AG08395 (cell line): Measurements from ENCODE around the gene CDH4.

Source experiments
- DNase-seq: peaks from one replicate; pipeline ENCODE4 v3.0.0; 2012; ENCODE audit warnings: mixed read lengths, low spot score

CDH4 gene

DNA sequence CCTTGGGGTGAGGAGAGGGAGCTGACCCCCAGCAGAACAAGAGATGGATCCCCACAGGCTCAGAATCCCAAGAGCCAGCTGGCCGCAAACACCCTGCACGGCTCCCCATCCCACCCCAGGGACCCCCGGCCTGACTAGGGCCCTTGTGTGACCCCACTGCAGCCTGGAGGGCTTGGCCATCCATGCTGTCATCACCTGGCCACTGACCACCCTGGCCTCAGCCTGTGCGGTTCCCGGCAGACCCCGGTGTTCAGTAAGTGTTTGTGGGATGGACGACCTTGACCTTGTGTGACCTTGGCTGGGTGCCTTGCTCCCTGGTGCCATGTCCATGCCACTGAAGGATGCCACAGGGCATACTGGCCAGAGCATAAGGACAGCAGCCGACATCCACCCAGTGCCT, 485.3 kb downstream of the CDH4 start:
- no peak for DNase-seq

- DNase-seq, result no peak
Observed at GRCh38 chr20:61737812-61738443, 485.9 kb downstream of the CDH4 start.

- DNase-seq, result no peak
Observed at GRCh38 chr20:61738601-61739069, 486.6 kb downstream of the CDH4 start.

DNA sequence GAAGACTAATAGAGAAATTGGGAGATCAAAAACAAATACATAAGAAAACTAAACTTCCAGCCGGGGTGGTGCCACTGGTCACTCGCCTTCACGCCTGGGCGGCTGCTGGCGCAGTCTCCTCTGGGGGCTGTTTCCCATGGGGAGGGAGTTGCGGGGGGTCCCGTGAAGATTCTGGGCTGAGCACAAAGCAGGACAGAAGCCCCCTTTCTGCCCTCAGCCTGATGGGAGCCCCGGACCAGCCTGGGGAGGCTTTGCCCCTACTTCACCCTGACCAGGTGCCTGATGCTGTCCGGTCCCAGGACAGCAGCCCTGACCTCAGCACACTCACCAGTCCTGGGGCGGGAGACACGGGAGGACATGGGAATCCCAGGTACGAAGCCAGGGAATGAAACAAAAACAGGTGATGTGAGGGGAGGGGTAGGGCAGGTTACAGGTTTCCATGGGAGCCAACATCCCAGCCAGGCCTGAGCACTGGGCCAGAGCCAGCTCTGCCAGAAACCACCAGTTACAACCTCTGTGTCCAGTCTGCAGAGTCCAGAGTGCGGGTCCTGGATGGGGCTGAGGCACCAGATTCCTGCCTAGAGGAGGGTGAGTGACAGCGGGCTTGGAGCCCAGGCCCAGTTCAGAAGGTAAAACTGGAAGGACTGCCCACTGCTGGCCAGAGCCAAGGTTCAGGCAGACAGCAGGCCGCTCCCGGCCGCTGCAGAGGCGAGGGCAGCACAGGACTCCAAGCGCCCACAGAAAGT, 487.2 kb downstream of the CDH4 start:
- no peak for DNase-seq

GRCh38 chr20:61739832-61740118, 487.7 kb downstream of the CDH4 start:
- no peak for DNase-seq

- no peak for DNase-seq
Observed at GRCh38 chr20:61742097-61742825, 490.2 kb downstream of the CDH4 start.

DNA sequence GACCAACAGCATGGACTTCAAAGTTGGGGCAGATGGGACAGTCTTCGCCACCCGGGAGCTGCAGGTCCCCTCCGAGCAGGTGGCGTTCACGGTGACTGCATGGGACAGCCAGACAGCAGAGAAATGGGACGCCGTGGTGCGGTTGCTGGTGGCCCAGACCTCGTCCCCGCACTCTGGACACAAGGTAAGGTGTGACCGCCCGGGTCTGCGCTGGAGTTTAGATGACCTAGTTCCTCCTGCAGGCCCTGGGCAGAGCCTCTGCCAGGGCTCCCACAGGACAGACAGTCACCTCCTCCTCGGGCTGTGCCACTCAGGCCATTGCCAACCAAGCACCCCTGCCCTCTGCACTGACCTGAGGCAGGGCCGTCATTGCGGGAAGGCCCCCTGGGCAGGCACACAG, 491.5 kb downstream of the CDH4 start:
- DNase-seq, result no peak

DNA sequence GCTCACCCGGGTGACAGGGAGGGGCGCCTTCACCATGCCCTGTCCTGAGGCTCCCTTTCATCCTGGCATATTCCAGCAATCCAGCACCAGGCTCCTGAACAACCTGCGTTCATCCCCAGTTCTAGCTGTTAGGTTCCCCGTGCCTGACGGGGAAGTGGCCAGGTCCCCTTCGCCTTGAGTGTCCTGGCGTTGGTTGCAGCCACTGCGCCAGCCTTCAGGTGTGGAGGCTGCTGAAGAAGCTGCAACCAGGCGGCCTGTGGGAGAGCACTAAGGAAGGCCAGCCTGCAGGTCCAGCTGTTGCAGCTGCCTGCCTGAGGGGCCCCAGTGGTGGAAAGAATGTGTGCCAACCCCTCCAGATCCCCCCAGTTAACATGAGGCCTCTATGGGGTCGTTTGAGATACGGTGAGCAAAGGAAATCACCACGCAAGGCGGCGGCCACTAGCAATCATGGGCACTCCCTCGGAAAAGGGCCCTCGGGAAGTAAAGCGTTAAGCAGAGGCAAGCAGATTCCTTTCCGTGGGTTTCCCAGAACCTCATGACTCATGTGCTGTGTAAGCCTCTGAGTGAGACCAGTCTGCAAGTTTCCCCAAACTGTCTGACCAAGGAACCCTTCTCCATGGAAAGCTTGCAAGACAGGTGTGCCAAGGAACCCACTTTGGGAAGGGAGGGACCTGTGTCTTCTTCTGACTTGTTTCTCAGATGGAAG, 492.8 kb downstream of the CDH4 start:
- no peak for DNase-seq

GRCh38 chr20:61745397-61746146, 493.5 kb downstream of the CDH4 start:
- DNase-seq, result no peak

- no peak for DNase-seq
Observed at GRCh38 chr20:61746147-61746646, 494.1 kb downstream of the CDH4 start.

GRCh38 chr20:61746781-61747180, 494.7 kb downstream of the CDH4 start:
- DNase-seq, result no peak

- peak; percentile 36 for DNase-seq
Observed at GRCh38 chr20:61748376-61748775, 496.3 kb downstream of the CDH4 start.

GRCh38 chr20:61749406-61750075, 497.5 kb downstream of the CDH4 start:
- DNase-seq, result no peak

GRCh38 chr20:61750093-61750492, 498.0 kb downstream of the CDH4 start:
- DNase-seq, result no peak

DNA sequence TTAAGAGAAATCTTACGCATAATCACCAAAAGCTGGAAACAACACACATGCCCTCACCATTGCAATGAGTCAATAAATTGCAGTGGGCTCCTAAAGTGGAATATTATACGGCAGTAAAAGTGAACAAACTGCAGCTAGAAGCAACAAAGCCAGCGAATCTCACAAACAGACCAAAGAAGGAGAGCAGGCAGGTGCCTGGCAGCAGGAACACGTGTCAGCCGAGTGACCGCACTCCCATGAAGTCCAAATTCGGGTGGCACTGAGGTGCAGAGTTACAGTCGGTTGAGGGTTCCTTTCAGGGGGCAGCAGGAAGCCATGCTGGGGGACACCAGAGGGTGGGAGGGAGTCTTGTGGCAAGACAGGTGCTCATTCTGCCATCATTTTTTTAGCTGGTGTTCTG, 500.5 kb downstream of the CDH4 start:
- no peak for DNase-seq

GRCh38 chr20:61753316-61753942, 501.4 kb downstream of the CDH4 start:
- DNase-seq, result peak; percentile 74

- DNase-seq, result no peak
Observed at GRCh38 chr20:61753987-61754956, 502.2 kb downstream of the CDH4 start.

DNA sequence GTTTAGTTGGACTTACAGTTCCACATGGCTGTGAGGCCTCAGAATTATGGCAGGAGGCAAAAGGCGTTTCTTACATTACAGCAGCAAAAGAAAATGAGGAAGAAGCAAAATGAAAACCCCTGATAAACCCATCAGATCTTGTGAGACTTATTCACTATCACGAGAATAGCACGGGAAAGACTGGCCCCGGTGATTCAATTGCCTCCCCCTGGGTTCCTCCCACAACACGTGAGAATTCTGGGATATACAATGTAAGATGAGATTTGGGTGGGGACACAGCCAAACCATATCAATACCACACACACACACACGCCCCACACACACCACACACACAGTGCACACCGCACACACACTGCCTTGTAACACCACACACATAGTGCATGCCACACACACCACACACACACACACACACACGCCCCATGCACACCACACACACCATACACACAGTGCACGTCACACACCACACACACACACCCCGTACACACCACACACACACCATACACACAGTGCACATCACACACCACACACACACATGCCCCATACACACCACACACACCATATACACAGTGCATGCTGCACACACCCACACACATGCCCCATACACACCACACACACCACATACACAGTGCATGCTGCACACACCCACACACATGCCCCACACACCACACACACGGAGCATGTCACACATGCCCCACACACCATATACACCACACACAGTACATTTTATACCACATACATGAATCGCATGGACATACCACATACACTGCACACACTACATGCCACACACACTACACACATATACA, 503.1 kb downstream of the CDH4 start:
- DNase-seq, result no peak
